HEK293 (cell line): ENCODE data around the gene CATSPERD.

Experiments used
- CTCF ChIA-PET: fragments of 350-600 bp; formaldehyde crosslinking; extraction: SDS; loops from one replicate; lab custom pipeline; 2021; ENCODE audit warnings: antibody characterized with exemption; lab: Yijun Ruan, JAX
- POLR2A ChIA-PET: fragments of 300-600 bp; formaldehyde crosslinking; extraction: SDS; loops from one replicate; lab custom pipeline; 2020; ENCODE audit warnings: antibody characterized with exemption, inconsistent platforms; lab: Yijun Ruan, JAX
- H3K27ac ChIP-seq: fragments of 200-500 bp; sonication (Bioruptor generic); 2 replicates; pipeline ENCODE4 v1.5.1; 2014; ENCODE audit warnings: low read depth, low read length, control low read depth, inconsistent platforms; ENCODE audit errors: extremely low read depth
- H3K36me3 ChIP-seq, 2 experiments: fragments of 200-500 bp in 1 of 2; sonication (Bioruptor generic) in 1 of 2; 1 replicate in 1 of 2; 2 replicates in 1 of 2; pipeline ENCODE4 v1.5.1; 2014 to 2017; ENCODE audit warnings: inconsistent platforms in 2 of 2, low read length in 2 of 2; ENCODE audit not compliant: control insufficient read depth in 2 of 2, insufficient read depth in 1 of 2
- H3K4me1 ChIP-seq: fragments of 200-500 bp; sonication (Bioruptor generic); 2 replicates; pipeline ENCODE4 v1.5.1; 2014; ENCODE audit warnings: mild to moderate bottlenecking, low read length, inconsistent platforms; ENCODE audit not compliant: control insufficient read depth, insufficient read depth
- H3K4me3 ChIP-seq: 2 replicates; pipeline ENCODE4 v1.5.1; 2011; ENCODE audit warnings: low read depth, mild to moderate bottlenecking, control low read depth, low read length, moderate library complexity
- H3K9me3 ChIP-seq: fragments of 200-500 bp; sonication (Bioruptor generic); 2 replicates; pipeline ENCODE4 v1.5.1; 2014; ENCODE audit warnings: low read depth, low read length, inconsistent platforms; ENCODE audit not compliant: control insufficient read depth, insufficient read depth
- IKZF3 ChIP-seq: fragments of 450-650 bp; IDR thresholded peaks from 2 replicates; pipeline ENCODE4 v1.5.0; 2018; ENCODE audit warnings: missing biosample characterization, mild to moderate bottlenecking, missing genetic modification characterization, moderate library complexity
- KLF7 ChIP-seq: fragments of 450-650 bp; formaldehyde crosslinking; IDR thresholded peaks from 2 replicates; pipeline ENCODE4 v1.5.1; 2016; ENCODE audit warnings: missing biosample characterization, missing genetic modification characterization, borderline replicate concordance
- OSR2 ChIP-seq: fragments of 450-650 bp; formaldehyde crosslinking; IDR thresholded peaks from 2 replicates; pipeline ENCODE4 v1.5.1; 2016; ENCODE audit warnings: missing biosample characterization, missing genetic modification characterization
- PRDM1 ChIP-seq: fragments of 450-650 bp; formaldehyde crosslinking; IDR thresholded peaks from 2 replicates; pipeline ENCODE4; 2016; ENCODE audit warnings: missing biosample characterization, missing genetic modification characterization
- YY1 ChIP-seq: fragments of 450-650 bp; formaldehyde crosslinking; IDR thresholded peaks from 2 replicates; pipeline ENCODE4 v1.5.1; 2018; ENCODE audit warnings: missing biosample characterization, missing genetic modification characterization
- YY2 ChIP-seq: fragments of 450-650 bp; formaldehyde crosslinking; IDR thresholded peaks from 2 replicates; pipeline ENCODE4 v1.5.1; 2016; ENCODE audit warnings: missing biosample characterization, missing genetic modification characterization
- ZBTB1 ChIP-seq: fragments of 450-650 bp; formaldehyde crosslinking; IDR thresholded peaks from 2 replicates; pipeline ENCODE4 v1.5.1; 2016; ENCODE audit warnings: missing biosample characterization, missing genetic modification characterization
- ZBTB20 ChIP-seq: fragments of 450-650 bp; formaldehyde crosslinking; IDR thresholded peaks from 2 replicates; pipeline ENCODE4 v1.5.1; 2016; ENCODE audit warnings: missing biosample characterization, missing genetic modification characterization
- ZBTB48 ChIP-seq: fragments of 450-650 bp; formaldehyde crosslinking; IDR thresholded peaks from 2 replicates; pipeline ENCODE4 v1.5.1; 2016; ENCODE audit warnings: missing biosample characterization, missing genetic modification characterization
- ZBTB7A ChIP-seq: fragments of 450-650 bp; formaldehyde crosslinking; IDR thresholded peaks from 2 replicates; pipeline ENCODE4 v1.5.1; 2016; ENCODE audit warnings: low read depth, missing biosample characterization, missing genetic modification characterization
- ZFHX2 ChIP-seq: fragments of 450-650 bp; formaldehyde crosslinking; conservative IDR thresholded peaks from 2 replicates; pipeline ENCODE4 v1.5.1; 2016; ENCODE audit warnings: missing biosample characterization, missing genetic modification characterization
- ZNF174 ChIP-seq: fragments of 450-650 bp; formaldehyde crosslinking; IDR thresholded peaks from 2 replicates; pipeline ENCODE4 v1.5.0; 2017; ENCODE audit warnings: missing biosample characterization, mild to moderate bottlenecking, missing genetic modification characterization
- ZNF223 ChIP-seq: fragments of 450-650 bp; formaldehyde crosslinking; IDR thresholded peaks from 2 replicates; pipeline ENCODE4 v1.5.1; 2016; ENCODE audit warnings: missing biosample characterization, missing genetic modification characterization
- ZNF266 ChIP-seq: fragments of 450-650 bp; formaldehyde crosslinking; IDR thresholded peaks from 2 replicates; pipeline ENCODE4 v1.5.1; 2016; ENCODE audit warnings: missing biosample characterization, missing genetic modification characterization, low read depth
- ZNF548 ChIP-seq: fragments of 450-650 bp; formaldehyde crosslinking; IDR thresholded peaks from 2 replicates; pipeline ENCODE4 v1.5.1; 2016; ENCODE audit warnings: missing biosample characterization, missing genetic modification characterization
- ZNF623 ChIP-seq: fragments of 450-650 bp; formaldehyde crosslinking; IDR thresholded peaks from 2 replicates; pipeline ENCODE4 v1.5.1; 2016; ENCODE audit warnings: missing biosample characterization, missing genetic modification characterization
- ZNF664 ChIP-seq: fragments of 450-650 bp; formaldehyde crosslinking; IDR thresholded peaks from 2 replicates; pipeline ENCODE4 v1.5.1; 2016; ENCODE audit warnings: missing biosample characterization, missing genetic modification characterization
- ZNF670 ChIP-seq: fragments of 450-650 bp; formaldehyde crosslinking; IDR thresholded peaks from 2 replicates; pipeline ENCODE4 v1.5.1; 2016; ENCODE audit warnings: missing biosample characterization, missing genetic modification characterization, low read depth
- ZNF837 ChIP-seq: fragments of 450-650 bp; formaldehyde crosslinking; IDR thresholded peaks from 2 replicates; pipeline ENCODE4 v1.5.1; 2016; ENCODE audit warnings: missing biosample characterization, missing genetic modification characterization
- ZXDB ChIP-seq: fragments of 450-650 bp; formaldehyde crosslinking; IDR thresholded peaks from 2 replicates; pipeline ENCODE4 v1.5.1; 2016; ENCODE audit warnings: missing biosample characterization, missing genetic modification characterization
- TF ChIP-seq, protein P1 (sequence below): fragments of 450-650 bp; formaldehyde crosslinking; IDR thresholded peaks from 2 replicates; pipeline ENCODE4 v1.5.1; 2016; ENCODE audit warnings: missing biosample characterization, missing genetic modification characterization
- TF ChIP-seq, protein P2 (sequence below): fragments of 450-650 bp; formaldehyde crosslinking; IDR thresholded peaks from 2 replicates; pipeline ENCODE4 v1.5.1; 2016; ENCODE audit warnings: missing biosample characterization, missing genetic modification characterization
- TF ChIP-seq, protein P3 (sequence below): fragments of 450-650 bp; formaldehyde crosslinking; IDR thresholded peaks from 2 replicates; pipeline ENCODE4 v1.5.1; 2016; ENCODE audit warnings: missing biosample characterization, missing genetic modification characterization

The CATSPERD gene

DNA sequence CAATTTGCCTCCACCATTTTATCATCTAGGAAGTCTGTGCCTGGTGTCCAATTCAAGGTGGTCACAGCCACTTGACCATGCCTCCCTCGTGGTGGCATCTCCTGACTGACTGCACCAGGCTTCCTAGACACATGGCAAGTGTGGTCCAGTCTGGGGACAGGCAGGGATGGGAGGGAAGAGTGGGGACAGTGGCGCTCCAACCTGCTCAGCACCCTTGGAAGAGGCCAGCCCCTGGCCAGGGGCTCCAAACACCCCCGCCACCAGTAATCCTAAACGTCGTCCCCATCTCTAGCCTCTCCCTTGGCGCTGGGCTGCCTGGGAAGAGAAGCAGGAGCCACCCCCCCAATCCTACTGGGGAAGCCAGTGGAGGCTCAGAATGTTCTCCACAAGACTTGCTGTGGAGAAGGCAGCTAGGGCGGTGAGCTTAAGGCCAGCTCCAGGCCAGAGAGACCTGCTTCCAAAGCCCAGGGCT, 27.7 kb upstream of the CATSPERD start:
- Histone ChIP-seq H3K4me1 (no peaks in the 10 kb centered on the region; the same call in 1 of the 2 replicates), H3K27ac (peak overlapping the region; percentile 100), H3K36me3 (peaks cover 5 to 70% of the 10 kb centered on the region in 2 experiments; a peak in 2 of 3 replicates)
- ChIA-PET CTCF (interaction anchor here (1.1 kb wide), 1 partner anchor 15 kb away, joined by 3 read pairs; no protein-coding TSS in a partner anchor), POLR2A (interaction anchor here (1.5 kb wide), 1 partner anchor 26 kb away, joined by 6 read pairs; no protein-coding TSS in a partner anchor)
- TF ChIP-seq ZNF174 (tag by site-specific recombination) (no peak), KLF7 (tag by site-specific recombination) (no peak), PRDM1 (tag by site-specific recombination) (no peak), ZXDB (tag by site-specific recombination) (peak; percentile 57), IKZF3 (tag by site-specific recombination) (peak; percentile 96), ZNF664 (tag by site-specific recombination) (no peak), ZFHX2 (no peak), ZNF266 (no peak), ZNF548 (tag by site-specific recombination) (no peak), ZBTB7A (tag by site-specific recombination) (no peak), ZNF837 (tag by site-specific recombination) (no peak), ZBTB1 (tag by site-specific recombination) (no peak), ZBTB20 (tag by site-specific recombination) (no peak), ZBTB48 (tag by site-specific recombination) (0 out of 2 replicates have a peak, but pooled peaks have one; percentile 6), YY2 (tag by site-specific recombination) (no peak), ZNF623 (tag by site-specific recombination) (no peak), ZNF670 (no peak), ZNF223 (tag by site-specific recombination) (0 out of 2 replicates have a peak, but pooled peaks have one; percentile 33), OSR2 (tag by site-specific recombination) (peak; percentile 70), YY1 (tag by site-specific recombination) (peak; percentile 5; the same call in 1 of the 2 replicates)
- TF ChIP-seq, protein P1, sequence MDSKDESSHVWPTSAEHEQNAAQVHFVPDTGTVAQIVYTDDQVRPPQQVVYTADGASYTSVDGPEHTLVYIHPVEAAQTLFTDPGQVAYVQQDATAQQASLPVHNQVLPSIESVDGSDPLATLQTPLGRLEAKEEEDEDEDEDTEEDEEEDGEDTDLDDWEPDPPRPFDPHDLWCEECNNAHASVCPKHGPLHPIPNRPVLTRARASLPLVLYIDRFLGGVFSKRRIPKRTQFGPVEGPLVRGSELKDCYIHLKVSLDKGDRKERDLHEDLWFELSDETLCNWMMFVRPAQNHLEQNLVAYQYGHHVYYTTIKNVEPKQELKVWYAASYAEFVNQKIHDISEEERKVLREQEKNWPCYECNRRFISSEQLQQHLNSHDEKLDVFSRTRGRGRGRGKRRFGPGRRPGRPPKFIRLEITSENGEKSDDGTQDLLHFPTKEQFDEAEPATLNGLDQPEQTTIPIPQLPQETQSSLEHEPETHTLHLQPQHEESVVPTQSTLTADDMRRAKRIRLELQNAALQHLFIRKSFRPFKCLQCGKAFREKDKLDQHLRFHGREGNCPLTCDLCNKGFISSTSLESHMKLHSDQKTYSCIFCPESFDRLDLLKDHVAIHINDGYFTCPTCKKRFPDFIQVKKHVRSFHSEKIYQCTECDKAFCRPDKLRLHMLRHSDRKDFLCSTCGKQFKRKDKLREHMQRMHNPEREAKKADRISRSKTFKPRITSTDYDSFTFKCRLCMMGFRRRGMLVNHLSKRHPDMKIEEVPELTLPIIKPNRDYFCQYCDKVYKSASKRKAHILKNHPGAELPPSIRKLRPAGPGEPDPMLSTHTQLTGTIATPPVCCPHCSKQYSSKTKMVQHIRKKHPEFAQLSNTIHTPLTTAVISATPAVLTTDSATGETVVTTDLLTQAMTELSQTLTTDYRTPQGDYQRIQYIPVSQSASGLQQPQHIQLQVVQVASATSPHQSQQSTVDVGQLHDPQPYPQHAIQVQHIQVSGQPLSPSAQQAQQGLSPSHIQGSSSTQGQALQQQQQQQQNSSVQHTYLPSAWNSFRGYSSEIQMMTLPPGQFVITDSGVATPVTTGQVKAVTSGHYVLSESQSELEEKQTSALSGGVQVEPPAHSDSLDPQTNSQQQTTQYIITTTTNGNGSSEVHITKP = peak; percentile 59; the same call in 1 of the 2 replicates
- TF ChIP-seq, protein P2, sequence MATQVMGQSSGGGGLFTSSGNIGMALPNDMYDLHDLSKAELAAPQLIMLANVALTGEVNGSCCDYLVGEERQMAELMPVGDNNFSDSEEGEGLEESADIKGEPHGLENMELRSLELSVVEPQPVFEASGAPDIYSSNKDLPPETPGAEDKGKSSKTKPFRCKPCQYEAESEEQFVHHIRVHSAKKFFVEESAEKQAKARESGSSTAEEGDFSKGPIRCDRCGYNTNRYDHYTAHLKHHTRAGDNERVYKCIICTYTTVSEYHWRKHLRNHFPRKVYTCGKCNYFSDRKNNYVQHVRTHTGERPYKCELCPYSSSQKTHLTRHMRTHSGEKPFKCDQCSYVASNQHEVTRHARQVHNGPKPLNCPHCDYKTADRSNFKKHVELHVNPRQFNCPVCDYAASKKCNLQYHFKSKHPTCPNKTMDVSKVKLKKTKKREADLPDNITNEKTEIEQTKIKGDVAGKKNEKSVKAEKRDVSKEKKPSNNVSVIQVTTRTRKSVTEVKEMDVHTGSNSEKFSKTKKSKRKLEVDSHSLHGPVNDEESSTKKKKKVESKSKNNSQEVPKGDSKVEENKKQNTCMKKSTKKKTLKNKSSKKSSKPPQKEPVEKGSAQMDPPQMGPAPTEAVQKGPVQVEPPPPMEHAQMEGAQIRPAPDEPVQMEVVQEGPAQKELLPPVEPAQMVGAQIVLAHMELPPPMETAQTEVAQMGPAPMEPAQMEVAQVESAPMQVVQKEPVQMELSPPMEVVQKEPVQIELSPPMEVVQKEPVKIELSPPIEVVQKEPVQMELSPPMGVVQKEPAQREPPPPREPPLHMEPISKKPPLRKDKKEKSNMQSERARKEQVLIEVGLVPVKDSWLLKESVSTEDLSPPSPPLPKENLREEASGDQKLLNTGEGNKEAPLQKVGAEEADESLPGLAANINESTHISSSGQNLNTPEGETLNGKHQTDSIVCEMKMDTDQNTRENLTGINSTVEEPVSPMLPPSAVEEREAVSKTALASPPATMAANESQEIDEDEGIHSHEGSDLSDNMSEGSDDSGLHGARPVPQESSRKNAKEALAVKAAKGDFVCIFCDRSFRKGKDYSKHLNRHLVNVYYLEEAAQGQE (tag by site-specific recombination) = no peak
- TF ChIP-seq, protein P3, sequence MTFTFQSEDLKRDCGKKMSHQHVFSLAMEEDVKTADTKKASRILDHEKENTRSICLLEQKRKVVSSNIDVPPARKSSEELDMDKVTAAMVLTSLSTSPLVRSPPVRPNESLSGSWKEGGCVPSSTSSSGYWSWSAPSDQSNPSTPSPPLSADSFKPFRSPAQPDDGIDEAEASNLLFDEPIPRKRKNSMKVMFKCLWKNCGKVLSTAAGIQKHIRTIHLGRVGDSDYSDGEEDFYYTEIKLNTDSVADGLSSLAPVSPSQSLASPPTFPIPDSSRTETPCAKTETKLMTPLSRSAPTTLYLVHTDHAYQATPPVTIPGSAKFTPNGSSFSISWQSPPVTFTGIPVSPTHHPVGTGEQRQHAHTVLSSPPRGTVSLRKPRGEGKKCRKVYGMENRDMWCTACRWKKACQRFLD (tag by site-specific recombination) = no peak
- TF ChIP-seq, all 188 proteins: peak for 7
- no peaks in the 10 kb centered on the region for H3K9me3 ChIP-seq
- H3K4me3 ChIP-seq = no peak overlapping the region
